GM19025 (cell line): ENCODE data around the gene PLCD3.
"Not testable (repeated sequence)": the region's sequence is repeated elsewhere in the genome, so short reads cannot be mapped to it uniquely, and the experiment has no call there.

Experiments used
- ATAC-seq: cut with Tn5 transposase; IDR thresholded peaks from one replicate; pipeline ENCODE4 v1.9.1; 2021; ENCODE audit warnings: mild to moderate bottlenecking, low read depth, moderate library complexity; ENCODE audit not compliant: unreplicated experiment

The PLCD3 gene

DNA sequence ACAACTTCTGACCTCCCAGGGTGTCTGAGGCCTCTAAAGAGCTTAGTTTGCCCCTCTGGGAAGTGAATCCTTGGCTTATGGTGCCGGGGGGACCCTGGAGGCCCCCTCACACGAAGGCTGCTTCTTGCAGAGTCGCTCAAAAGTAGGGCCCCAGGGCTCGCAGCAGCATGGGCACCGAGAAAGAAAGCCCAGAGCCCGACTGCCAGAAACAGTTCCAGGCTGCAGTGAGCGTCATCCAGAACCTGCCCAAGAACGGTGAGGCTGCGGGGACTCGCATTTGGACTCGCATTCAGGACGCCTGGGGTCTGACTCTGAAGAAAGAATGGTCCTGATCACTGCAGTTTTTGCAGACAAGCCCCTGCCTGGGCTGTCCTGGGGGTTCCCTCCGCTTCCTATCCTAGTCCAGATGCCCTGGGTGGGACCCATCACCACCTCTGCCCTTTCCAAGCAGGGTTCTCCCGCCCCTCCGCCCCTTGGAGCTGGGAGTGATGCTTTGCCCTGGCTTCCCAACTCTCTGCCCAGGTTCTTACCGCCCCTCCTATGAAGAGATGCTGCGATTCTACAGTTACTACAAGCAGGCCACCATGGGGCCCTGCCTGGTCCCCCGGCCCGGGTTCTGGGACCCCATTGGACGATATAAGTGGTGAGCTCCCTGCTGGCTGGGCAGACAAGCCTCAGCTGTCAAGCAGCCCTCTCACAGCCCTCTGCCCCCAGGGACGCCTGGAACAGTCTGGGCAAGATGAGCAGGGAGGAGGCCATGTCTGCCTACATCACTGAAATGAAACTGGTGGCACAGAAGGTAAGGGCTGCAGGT is 3.9 kb upstream of the PLCD3 start:
- no peak for ATAC-seq

DNA sequence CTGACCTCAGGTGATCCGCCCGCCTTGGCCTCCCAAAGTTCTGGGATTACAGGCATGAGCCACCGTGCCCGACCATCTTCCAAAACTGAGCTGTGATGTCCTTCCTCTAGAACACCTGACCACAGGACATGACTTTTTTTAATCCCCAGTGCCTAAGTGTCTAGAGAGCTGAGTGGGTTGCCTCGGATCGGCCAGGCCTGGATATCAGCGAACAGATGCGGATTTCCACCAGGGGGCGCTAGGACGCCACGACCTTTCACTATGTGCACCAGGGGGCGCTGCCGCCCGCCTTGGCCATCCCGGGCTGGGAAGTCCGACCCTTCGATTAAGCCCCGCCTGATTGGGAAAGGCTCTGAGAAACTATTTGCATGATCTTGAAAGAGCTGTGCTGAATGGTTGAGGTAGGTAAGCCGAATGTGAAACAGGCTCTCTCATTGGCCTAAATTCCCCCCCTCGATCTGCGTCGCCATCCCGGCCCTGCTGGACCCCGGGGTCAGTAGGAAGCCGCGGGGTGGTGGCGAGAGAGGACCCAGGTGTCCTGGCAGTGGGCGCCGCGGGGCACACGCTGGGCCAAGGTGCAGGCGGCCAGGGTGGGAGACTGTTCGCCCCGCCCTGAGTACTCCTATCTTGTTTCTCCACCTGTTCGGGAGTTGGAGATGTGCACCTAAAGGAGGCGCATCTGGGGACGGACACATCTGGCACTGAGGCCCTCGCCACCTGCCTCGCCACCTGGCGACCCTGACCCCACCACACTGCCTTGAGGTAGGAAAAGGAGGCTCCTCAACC is 3.1 kb upstream of the PLCD3 start, which contains the start of gene ACBD4:
Gene ACBD4, plus strand, starts transcription at position 496 of the 786 bp plus-strand sequence. CDS start 458 bp downstream, outside the sequence.
- ATAC-seq, result peak; percentile 77

DNA sequence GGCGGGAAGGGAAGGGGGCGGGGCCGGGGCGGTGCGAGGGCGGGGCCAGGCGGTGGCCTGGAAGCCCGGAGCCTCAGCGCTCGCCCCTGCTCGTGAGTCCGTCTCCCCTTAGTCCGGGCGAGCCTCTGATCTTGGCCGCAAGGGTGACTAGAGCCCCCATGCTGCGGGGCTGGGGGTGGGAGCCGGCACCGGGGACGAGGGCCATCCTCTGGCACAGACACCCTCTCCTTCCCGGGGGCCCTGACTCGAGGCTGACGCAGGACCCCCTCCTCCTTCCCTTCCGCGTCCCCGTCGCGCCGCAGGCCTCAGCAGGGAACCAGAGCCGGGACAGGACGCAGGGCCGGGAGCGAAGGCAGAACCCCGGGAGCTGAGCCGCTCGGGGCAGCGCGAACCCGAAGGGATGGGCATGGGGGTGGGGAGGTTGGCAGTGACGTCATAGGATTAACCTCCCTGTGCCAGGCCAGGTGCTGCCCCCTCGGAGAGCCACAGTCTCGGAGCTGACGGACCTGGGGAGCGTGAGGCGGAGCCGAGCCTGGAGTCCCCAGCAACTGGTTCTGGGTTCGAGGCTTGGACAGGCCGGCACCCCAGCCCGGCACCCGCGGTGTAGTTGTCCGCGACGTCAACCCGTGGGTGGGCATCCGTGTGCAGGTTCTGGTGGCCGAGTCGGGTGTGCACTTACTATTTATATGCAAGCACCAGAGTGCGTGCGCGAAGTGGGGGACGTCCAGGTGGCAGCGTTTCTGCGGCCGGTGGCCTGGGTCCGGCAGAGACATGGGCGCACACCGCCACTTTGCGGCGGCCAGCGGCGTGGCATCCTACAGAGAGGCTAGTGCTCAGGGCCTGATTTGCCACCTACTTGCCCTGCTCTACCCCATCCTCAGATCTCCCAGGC is 503 bp upstream of the PLCD3 start:
- no peak for ATAC-seq

DNA sequence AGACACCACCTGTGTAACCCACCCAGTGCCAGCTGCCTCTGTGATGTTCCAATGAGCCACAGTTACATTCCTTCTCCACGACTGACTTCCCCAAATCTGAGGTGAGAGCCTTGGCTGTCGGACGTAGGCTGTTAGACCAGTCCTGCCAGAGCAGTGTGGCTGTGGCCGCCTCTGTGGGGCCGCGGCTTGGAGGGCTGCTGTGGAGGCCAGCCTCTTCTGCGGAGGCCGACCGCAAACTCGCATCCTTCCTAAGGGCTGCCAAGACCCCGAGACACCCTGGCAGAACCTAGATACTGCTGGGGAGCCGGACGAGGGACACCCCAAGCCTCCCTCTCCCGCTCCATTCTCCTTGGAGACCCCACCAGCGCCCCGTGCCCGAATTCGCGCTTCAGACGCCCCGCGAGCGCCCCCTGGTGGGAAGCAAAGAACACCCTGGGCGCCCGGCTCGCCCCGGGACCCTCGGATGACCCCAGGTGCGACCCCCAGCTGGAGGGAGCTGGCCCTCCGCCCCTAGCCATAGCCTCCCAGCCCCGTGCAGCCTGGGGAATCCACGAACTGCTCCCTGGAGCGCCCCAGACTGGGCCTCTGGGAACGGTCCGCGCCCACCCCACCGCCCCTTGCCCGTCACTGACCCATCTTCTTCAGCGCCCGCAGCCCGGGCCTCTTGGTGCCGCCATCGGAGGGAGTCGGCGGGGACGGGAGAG is 547 bp downstream of the PLCD3 start:
- ATAC-seq, result no peak

DNA sequence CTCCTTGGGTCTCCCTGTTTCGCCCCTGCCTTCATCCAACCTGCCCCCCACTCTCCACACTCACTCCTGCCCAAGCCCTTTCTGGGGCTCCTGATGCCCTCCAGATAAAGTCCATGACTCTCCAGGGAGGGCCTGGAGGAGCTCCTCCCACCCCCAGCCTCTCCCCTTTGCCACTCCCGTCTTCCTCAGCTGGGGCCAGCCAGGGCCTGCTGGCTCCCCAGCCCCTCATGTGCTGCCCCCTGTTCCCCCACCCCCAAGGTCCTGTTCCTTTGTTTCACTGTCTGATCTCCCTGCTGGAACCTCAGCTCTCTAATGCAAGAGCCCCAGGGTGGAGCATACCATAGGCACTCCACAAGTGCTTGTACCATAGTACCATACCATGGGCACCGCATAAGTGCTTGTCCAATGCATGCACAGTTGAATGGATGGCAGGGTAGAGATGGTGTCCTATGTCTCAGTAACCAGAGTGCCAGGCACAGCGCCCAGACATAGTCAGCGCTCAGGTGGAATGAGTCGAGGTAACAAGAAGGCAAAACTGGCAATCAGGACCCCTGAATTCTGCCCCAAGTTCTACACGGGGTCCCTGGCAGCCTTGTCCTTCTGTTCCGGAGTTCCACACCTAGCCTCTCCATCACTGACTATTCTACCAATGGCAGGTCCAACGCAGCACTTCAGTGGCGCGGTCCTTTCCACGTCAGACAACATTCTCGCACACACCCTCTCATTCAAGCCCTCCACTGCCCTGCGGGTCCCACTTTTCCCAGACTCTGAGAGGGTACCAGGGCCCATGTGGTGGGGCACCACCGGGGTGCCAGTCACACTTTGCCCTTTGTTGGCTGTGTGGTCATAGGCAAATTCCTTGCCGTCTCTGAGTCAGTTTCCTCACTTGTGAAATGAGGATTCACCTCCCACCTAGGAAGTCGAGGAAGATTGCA is 1.4 kb downstream of the PLCD3 start:
- ATAC-seq, result no peak

DNA sequence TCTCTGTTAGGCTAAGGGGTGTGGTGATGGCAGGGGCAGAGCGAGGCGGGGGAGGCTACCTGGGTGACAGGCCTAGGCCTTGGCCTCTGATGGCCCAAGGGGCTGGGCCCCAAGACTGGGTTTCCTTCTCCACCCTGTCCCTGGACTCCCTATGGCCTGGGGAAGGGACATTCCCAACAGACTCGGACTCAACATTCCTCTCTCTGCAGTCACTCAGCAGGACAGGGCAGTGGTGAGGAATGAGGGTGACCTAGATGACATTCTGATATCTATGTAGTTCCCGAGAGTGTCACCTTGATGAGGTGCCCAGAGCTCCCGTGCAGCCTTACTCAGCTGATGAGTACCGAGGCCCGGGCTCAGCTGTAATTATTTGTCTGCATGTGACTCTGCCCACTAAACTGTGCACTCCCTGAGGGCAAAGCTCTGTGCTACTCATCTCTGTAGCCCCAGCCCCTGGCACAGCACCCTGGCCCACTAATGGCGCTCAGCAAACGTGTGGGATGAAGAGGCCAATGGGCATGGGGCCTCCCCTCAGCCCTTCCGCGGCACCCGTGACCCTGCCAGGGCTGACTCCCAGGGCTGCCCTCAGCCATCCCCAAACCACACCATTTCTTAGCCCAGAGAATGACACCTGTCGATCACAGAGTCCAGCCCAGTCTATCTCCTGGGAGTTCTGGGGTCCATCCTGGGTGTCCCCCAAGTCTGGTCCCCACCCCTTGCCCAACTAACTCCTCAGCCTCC is 2.2 kb downstream of the PLCD3 start:
- ATAC-seq, result no peak

GRCh38 chr17:45129426-45129939 is 2.8 kb downstream of the PLCD3 start:
- ATAC-seq, result no peak

DNA sequence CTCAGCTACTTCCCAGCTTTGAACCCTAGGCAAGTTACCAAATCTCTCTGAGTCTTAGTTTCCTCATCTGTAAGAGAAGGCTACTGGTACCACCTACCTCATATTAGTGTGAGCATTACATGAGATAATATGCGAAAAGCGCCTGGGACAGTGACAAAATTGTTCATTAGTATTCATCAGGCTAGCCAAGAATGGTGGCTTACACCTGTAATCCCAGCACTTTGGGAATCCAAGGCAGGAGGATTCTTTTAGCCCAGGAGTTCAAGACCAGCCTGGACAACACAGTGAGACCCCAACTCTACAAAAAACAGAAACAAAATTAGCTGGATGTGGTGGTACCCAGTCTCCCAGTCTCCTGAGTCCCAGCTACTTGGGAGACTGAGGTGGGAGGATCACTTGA is 3.3 kb downstream of the PLCD3 start:
- no peak for ATAC-seq

DNA sequence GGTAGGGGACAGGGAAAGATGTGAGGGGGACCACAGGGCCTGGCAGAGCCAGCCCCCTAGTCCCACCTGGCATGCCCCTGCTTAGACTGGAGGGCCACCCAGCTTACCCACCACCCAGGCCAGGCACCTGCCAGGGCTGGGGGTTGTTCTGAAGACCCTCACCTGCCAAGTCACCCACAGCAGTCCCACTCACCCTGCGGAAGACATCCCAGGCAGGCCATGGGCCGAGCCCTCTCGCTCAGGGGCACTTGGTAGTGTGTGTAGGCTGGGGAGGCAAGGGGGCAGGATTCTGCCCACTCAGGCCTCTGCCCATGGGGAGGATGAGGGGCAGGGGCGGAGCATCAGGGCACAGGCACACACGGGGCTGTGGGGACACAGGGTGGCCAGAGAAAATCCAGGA is 4.0 kb downstream of the PLCD3 start:
- no peak for ATAC-seq

DNA sequence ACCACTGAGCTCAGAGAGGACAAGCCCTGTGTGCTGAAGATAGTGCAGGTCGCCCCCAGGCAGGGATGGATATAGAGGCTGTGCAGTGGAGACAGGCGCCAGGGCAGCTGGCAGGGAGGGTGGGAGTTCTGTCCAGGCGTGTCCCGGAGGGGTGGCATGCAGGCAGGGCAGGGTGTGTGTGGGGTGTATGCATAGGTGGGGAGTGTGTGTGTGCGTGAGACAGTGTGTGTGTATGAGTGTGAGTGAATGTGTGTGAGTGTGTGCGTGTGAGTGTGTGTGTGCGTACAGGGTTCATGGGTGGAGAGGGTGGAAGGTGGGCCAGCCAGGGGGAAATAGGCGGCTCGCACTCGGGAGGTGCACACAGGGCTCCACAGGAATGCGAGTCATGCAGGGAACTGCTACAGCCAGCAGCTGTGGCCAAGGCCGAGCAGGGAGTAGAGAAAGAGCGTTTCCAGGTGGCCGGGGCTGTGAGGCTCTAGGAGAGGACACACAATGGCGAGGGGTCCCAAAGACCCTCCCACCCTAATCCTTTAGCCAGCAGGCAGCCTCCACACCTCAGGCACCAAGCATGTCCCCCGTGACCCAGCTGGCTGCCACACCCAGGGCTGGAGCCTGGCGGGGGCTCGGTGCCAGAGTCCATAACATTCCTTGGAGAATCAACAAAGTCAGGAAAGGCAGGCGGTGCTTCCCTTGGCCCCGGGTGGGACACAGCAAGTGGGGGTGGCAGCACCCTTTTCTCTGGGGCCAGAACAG is 4.6 kb downstream of the PLCD3 start:
- no peak for ATAC-seq

GRCh38 chr17:45127207-45127547 is 5.1 kb downstream of the PLCD3 start:
- ATAC-seq, result no peak

- no peak for ATAC-seq
Observed at GRCh38 chr17:45125509-45125908, 6.8 kb downstream of the PLCD3 start.

GRCh38 chr17:45124797-45125122 is 7.6 kb downstream of the PLCD3 start:
- ATAC-seq, result not testable (repeated sequence)

DNA sequence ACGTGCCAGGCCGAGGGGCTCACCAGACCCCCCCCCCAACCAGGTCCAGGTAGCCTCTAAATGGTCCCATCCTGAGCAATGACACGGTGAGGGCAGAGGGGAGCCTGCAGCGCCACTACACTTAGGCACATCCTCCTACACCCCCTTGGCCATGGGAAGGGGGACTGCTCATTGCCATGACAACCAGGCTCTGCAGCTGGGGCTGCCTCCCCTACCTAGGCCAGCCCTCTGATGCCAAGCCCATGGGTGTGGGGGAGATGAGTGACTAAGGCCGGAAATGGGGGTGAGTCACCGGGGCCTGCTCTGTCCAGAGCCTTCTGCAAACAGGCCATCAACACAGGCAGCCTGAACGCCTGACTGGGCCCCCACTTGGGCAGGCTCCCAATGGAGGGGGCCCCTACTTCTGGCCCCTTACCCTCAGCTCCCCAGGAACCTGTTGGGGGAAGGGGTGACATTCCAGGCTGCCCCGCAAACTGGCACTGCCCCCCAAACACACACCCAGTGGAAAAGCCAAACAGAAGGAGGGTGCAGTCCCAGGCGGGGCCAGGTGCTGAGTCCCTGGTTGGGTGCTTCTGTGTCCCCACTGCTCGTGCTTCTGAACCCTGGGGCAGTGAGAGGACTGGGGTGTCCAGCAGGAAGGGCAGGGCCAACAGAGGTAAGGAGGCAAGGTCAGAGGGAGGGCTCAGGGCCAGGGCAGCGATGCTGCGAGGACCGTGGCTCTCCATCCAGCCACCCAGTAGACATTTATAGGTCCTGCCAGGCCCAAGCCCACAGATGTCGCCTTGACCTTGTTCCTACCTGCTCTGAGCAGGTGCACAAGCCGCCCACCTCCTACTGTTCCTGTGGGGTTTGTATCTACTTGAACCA is 8.2 kb downstream of the PLCD3 start:
- no peak for ATAC-seq

GRCh38 chr17:45123076-45123770 is 9.1 kb downstream of the PLCD3 start:
- no peak for ATAC-seq

GRCh38 chr17:45121055-45121454 is 11.3 kb downstream of the PLCD3 start:
- no peak for ATAC-seq
